Natural killer cell (primary cell): Measurements from ENCODE around the gene ASPDH. TPM values are rescaled to one million over a fixed set of nuclear protein-coding genes. Genes with fewer than 3 reads are reported as not detected.
A peak's percentile ranks its signal among the peaks of the same experiment; 100 is the strongest.

Source experiments
- ATAC-seq, 3 donors: fragments of 150-1000 bp in 2 of 3; fragments of 200-7000 bp in 1 of 3; cut with Tn5 transposase; 1 replicate in 1 of 3; 2 replicates in 2 of 3; pipeline ENCODE4 v1.10.0; 2021; ENCODE audit warnings: mild to moderate bottlenecking in 2 of 3, moderate library complexity in 2 of 3
- DNase-seq, 2 donors: peaks; one replicate each; pipeline versions ENCODE4 v3.0.0 to v3.0.0-alpha.2; 2013 to 2021; ENCODE audit warnings: mixed read lengths in 1 of 2
- H3K27ac ChIP-seq: one replicate; pipeline ENCODE4 v1.5.1; 2013; ENCODE audit warnings: mild to moderate bottlenecking, low read length
- H3K27me3 ChIP-seq: one replicate; pipeline ENCODE4 v1.6.1; 2013; ENCODE audit warnings: low read length; ENCODE audit not compliant: control insufficient read depth, insufficient read depth
- H3K36me3 ChIP-seq: one replicate; pipeline ENCODE4 v1.6.1; 2013; ENCODE audit warnings: low read length; ENCODE audit not compliant: control insufficient read depth, insufficient read depth
- H3K4me1 ChIP-seq: one replicate; pipeline ENCODE4 v1.6.1; 2013; ENCODE audit warnings: low read length; ENCODE audit not compliant: control insufficient read depth, insufficient read depth
- H3K4me3 ChIP-seq: one replicate; pipeline ENCODE4 v1.5.1; 2013; ENCODE audit warnings: low read length
- H3K9me3 ChIP-seq: one replicate; pipeline ENCODE4 v1.6.1; 2013; ENCODE audit warnings: low read length; ENCODE audit not compliant: control insufficient read depth, insufficient read depth
- H3K27ac Mint-ChIP-seq, 2 donors: one replicate each; pipeline ENCODE4 v1.8.0; 2022; ENCODE audit warnings: mild to moderate bottlenecking in 2 of 2, mixed read lengths in 2 of 2, moderate library complexity in 1 of 2
- H3K27me3 Mint-ChIP-seq, 2 donors: one replicate each; pipeline ENCODE4 v1.8.0; 2022; ENCODE audit warnings: low read depth in 2 of 2, mixed read lengths in 2 of 2
- H3K36me3 Mint-ChIP-seq: one replicate; pipeline ENCODE4 v1.8.0; 2022; ENCODE audit warnings: mixed read lengths
- H3K4me1 Mint-ChIP-seq, 2 donors: one replicate each; pipeline ENCODE4 v1.8.0; 2022; ENCODE audit warnings: mixed read lengths in 2 of 2
- H3K4me3 Mint-ChIP-seq: one replicate; pipeline ENCODE4 v1.8.0; 2022; ENCODE audit warnings: mild to moderate bottlenecking, moderate library complexity, mixed read lengths
- H3K9me3 Mint-ChIP-seq, 2 donors: one replicate each; pipeline ENCODE4 v1.8.0; 2022; ENCODE audit warnings: mixed read lengths in 2 of 2
- CTCF ChIP-seq: fragments of 200-600 bp; IDR thresholded peaks from one replicate; pipeline ENCODE4 v1.8.0; 2022; ENCODE audit warnings: antibody characterized with exemption
- WGBS: methylation state at CpG from one replicate; pipeline ENCODE4 v1.1.7; 2013; ENCODE audit warnings: missing lambda C conversion rate; ENCODE audit not compliant: insufficient coverage; 5-methylcytosine and 5-hydroxymethylcytosine counted together
- intact Hi-C: fragments of 100-400 bp; cut with micrococcal nuclease; formaldehyde crosslinking; loops from one replicate; pipeline ENCODE4 v1.14.2; 2022
- total RNA-seq, 4 donors: library from RNA; stranded (reverse); fragments of 120-200 nt in 1 of 4; gene quantifications; one replicate each; pipeline versions ENCODE4 v1.2.3 to v1.2.4, GENCODE V29; 2013 to 2022

ASPDH gene
- total RNA-seq, 3 donors from 2014 or later (not counting 1 experiment from before 2014, with no cell fraction given) = not detected

GRCh38 chr19:50516456-50516855, 2.7 kb upstream of the ASPDH start:
- Histone ChIP-seq H3K9me3 (no peaks in the 10 kb centered on the region), H3K36me3 (no peaks in the 10 kb centered on the region), H3K27me3 (no peaks in the 10 kb centered on the region), H3K27ac (no peak overlapping the region), H3K4me1 (peaks cover 7% of the 10 kb centered on the region), H3K4me3 (no peak overlapping the region)
- no peak for ATAC-seq
- WGBS = 64% methylated on average over 11 of the region's 12 CpGs
- Mint-ChIP-seq H3K27me3 (peaks cover 0 to 3% of the 10 kb centered on the region in 2 donors), H3K4me3 (no peak overlapping the region), H3K9me3 (no peaks in the 10 kb centered on the region), H3K4me1 (peaks cover 4 to 6% of the 10 kb centered on the region in 2 donors), H3K27ac (no peak overlapping the region), H3K36me3 (no peaks in the 10 kb centered on the region)
- intact Hi-C loops = no loop called here
- DNase-seq = no peak
- TF ChIP-seq CTCF = no peak

- ATAC-seq = no peak
- intact Hi-C loops = no loop called here
- Histone ChIP-seq H3K4me3 (no peak overlapping the region), H3K4me1 (peaks cover 16% of the 10 kb centered on the region), H3K27me3 (no peaks in the 10 kb centered on the region), H3K27ac (no peak overlapping the region), H3K36me3 (no peaks in the 10 kb centered on the region), H3K9me3 (no peaks in the 10 kb centered on the region)
- no peak for DNase-seq
- H3K36me3 Mint-ChIP-seq = no peaks in the 10 kb centered on the region
- H3K9me3 Mint-ChIP-seq = no peaks in the 10 kb centered on the region
- H3K27me3 Mint-ChIP-seq = peaks cover 0 to 3% of the 10 kb centered on the region in 2 donors
- TF ChIP-seq CTCF = no peak
- peaks cover 17 to 19% of the 10 kb centered on the region in 2 donors for H3K4me1 Mint-ChIP-seq
- H3K27ac Mint-ChIP-seq = no peak overlapping the region
- 71% methylated on average over 11 of the region's 11 CpGs for WGBS
- H3K4me3 Mint-ChIP-seq = no peak overlapping the region
Measured at GRCh38 chr19:50515168-50515561, 1.5 kb upstream of the ASPDH start.

- no peak overlapping the region for H3K4me3 ChIP-seq
- intact Hi-C loops = no loop called here
- peaks cover 0 to 3% of the 10 kb centered on the region in 2 donors for H3K27me3 Mint-ChIP-seq
- no peaks in the 10 kb centered on the region for H3K36me3 ChIP-seq
- no peak overlapping the region for H3K27ac ChIP-seq
- H3K27ac Mint-ChIP-seq = peak overlapping the region in 1 of 2 donors; percentile 81
- peak overlapping the region; percentile 21 for H3K4me3 Mint-ChIP-seq
- H3K4me1 Mint-ChIP-seq = peaks cover 17 to 19% of the 10 kb centered on the region in 2 donors
- no peak for TF ChIP-seq CTCF
- WGBS = 52% methylated on average over 38 of the region's 38 CpGs
- H3K36me3 Mint-ChIP-seq = no peaks in the 10 kb centered on the region
- H3K9me3 ChIP-seq = no peaks in the 10 kb centered on the region
- H3K4me1 ChIP-seq = peaks cover 19% of the 10 kb centered on the region
- H3K27me3 ChIP-seq = no peaks in the 10 kb centered on the region
- no peaks in the 10 kb centered on the region for H3K9me3 Mint-ChIP-seq
- DNase-seq = peak in 1 of 2 donors; percentile 27
- no peak for ATAC-seq
Measured at GRCh38 chr19:50514346-50515167, 844 bp upstream of the ASPDH start.
